Gastrocnemius medialis (tissue), 4 donors: ENCODE results near the gene SLC22A12.

Experiments used
- POLR2A ChIP-seq, 2 donors: fragments of 450-650 bp; IDR thresholded peaks; one replicate each; pipeline ENCODE4 v1.6.1; 2017; ENCODE audit warnings: antibody characterized with exemption in 2 of 2, mild to moderate bottlenecking in 2 of 2, moderate library complexity in 2 of 2
- TF ChIP-seq, protein P1 (sequence below), 5 experiments: fragments of 450-650 bp in 3 of 5; fragments of 200-600 bp in 2 of 5; sonication (generic) in 2 of 5; IDR thresholded peaks in 4 of 5; conservative IDR thresholded peaks in 1 of 5; 1 replicate in 4 of 5; 2 replicates in 1 of 5; pipeline ENCODE4 v1.5.1; 2016 to 2019; ENCODE audit warnings: antibody characterized with exemption in 5 of 5, mild to moderate bottlenecking in 3 of 5, moderate library complexity in 3 of 5

DNA sequence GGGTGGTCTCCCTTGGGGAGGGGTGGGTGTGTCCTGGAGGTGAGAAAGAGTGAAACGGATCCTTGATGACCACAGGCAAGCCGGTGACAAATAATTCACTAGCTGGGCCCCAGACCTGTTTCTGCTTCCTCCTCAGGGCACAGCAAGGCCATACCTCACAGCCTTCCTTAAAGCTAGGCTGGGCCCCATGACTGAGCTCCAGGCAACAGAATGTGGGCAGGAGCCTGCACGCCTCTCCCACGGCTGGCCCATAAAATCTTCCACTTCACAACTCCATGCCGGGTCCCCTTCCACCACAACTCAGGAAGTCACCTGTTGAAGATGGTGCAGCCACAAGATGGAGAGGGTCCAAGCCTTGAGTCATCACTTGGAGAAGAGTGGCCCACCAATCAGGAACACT is 23.9 kb downstream of the SLC22A12 start:
- TF ChIP-seq, protein P1, sequence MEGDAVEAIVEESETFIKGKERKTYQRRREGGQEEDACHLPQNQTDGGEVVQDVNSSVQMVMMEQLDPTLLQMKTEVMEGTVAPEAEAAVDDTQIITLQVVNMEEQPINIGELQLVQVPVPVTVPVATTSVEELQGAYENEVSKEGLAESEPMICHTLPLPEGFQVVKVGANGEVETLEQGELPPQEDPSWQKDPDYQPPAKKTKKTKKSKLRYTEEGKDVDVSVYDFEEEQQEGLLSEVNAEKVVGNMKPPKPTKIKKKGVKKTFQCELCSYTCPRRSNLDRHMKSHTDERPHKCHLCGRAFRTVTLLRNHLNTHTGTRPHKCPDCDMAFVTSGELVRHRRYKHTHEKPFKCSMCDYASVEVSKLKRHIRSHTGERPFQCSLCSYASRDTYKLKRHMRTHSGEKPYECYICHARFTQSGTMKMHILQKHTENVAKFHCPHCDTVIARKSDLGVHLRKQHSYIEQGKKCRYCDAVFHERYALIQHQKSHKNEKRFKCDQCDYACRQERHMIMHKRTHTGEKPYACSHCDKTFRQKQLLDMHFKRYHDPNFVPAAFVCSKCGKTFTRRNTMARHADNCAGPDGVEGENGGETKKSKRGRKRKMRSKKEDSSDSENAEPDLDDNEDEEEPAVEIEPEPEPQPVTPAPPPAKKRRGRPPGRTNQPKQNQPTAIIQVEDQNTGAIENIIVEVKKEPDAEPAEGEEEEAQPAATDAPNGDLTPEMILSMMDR (IDR thresholded peaks at IDR 0.05 in 4 of 5, conservative IDR thresholded peaks at IDR 0.05 in 1 of 5), result no peak
- no peak for TF ChIP-seq POLR2A (IDR thresholded peaks at IDR 0.05)
